ENCODE results near the gene PSKH1.

The PSKH1 gene

GRCh38 chr16:67868290-67868689, 24.8 kb upstream of the PSKH1 start:
- DNase-seq (ENCODE audit: low read depth): no peak

DNA sequence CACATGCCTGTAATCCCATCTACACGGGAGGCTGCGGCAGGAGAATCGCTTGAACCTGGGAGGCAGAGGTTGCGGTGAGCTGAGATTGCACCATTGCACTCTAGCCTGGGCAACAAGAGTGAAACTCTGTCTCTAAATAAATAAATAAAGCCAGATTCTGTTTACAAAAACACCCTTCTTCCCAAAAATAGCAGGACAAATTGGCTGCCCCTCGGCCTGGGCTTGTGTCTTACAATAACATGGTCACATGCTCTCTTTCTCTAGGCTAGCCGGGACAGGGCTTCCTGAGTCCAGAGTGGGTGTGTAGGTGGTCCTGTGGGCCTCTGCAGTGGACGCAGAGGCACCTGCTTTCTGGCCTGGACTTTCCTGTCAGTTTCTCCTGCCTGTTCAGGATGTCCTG, 23.4 kb upstream of the PSKH1 start:
- DNase-seq (ENCODE audit: low read depth): no peak

GRCh38 chr16:67871256-67871655, 21.8 kb upstream of the PSKH1 start:
- DNase-seq (ENCODE audit: low read depth): no peak

GRCh38 chr16:67872131-67872630, 20.9 kb upstream of the PSKH1 start:
- no peak for DNase-seq (ENCODE audit: low read depth)

- no peak for DNase-seq (ENCODE audit: low read depth)
These were observed 20.2 kb upstream of the PSKH1 start, which contains the start of gene EDC4 for GRCh38 chr16:67872631-67873434. Gene EDC4 (plus strand): TSS chr16:67873052. CDS start chr16:67873262, 210 bp downstream.

- no peak for DNase-seq (ENCODE audit: low read depth)
These were observed 19.4 kb upstream of the PSKH1 start for GRCh38 chr16:67873435-67874370.

GRCh38 chr16:67874372-67874771, 18.7 kb upstream of the PSKH1 start:
- no peak for DNase-seq (ENCODE audit: low read depth)

DNA sequence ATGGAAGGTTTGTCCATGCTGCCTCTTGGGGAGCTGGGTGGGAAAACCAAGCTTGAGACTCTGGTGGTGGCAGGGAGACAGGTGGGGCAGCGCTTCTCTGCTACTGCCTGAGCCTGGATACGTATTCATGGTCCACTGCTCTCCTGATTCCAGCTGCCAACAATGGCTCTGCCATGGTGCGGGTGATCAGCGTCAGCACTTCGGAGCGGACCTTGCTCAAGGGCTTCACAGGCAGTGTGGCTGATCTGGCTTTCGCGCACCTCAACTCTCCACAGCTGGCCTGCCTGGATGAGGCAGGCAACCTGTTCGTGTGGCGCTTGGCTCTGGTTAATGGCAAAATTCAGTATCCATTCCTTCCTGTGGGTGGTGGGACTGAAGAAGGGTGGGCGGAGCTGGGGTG, 16.0 kb upstream of the PSKH1 start:
- no peak for DNase-seq (ENCODE audit: low read depth)

- DNase-seq (ENCODE audit: low read depth): no peak
These were observed 14.8 kb upstream of the PSKH1 start for GRCh38 chr16:67878232-67878631.

GRCh38 chr16:67878846-67879245, 14.2 kb upstream of the PSKH1 start:
- DNase-seq (ENCODE audit: low read depth): no peak

- no peak for DNase-seq (ENCODE audit: low read depth)
These were observed 13.6 kb upstream of the PSKH1 start for GRCh38 chr16:67879462-67879861.

- no peak for DNase-seq (ENCODE audit: low read depth)
These were observed 13.1 kb upstream of the PSKH1 start for GRCh38 chr16:67879936-67880335.

GRCh38 chr16:67880584-67880983, 12.5 kb upstream of the PSKH1 start:
- DNase-seq (ENCODE audit: low read depth): no peak

- no peak for DNase-seq (ENCODE audit: low read depth)
These were observed 11.4 kb upstream of the PSKH1 start for GRCh38 chr16:67881621-67882161.

DNA sequence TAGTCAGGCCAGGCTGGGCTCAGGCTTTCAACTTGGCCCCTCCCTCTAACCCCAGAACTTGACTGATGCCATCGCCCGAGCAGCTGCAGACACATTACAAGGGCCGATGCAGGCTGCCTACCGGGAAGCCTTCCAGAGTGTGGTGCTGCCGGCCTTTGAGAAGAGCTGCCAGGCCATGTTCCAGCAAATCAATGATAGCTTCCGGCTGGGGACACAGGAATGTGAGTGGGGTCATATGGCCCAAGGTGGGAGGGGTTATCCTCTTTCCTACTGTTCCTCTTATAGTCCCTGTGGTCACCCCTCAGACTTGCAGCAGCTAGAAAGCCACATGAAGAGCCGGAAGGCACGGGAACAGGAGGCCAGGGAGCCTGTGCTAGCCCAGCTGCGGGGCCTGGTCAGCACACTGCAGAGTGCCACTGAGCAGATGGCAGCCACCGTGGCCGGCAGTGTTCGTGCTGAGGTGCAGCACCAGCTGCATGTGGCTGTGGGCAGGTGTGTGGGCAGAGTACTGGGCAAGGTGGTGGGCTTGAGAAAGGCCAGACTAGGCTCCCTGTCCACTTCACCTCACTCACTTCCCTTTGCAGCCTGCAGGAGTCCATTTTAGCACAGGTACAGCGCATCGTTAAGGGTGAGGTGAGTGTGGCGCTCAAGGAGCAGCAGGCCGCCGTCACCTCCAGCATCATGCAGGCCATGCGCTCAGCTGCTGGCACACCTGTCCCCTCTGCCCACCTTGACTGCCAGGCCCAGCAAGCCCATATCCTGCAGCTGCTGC, 10.5 kb upstream of the PSKH1 start:
- DNase-seq (ENCODE audit: low read depth): no peak

- DNase-seq (ENCODE audit: low read depth): no peak
These were observed 9.7 kb upstream of the PSKH1 start for GRCh38 chr16:67883146-67883871.

DNA sequence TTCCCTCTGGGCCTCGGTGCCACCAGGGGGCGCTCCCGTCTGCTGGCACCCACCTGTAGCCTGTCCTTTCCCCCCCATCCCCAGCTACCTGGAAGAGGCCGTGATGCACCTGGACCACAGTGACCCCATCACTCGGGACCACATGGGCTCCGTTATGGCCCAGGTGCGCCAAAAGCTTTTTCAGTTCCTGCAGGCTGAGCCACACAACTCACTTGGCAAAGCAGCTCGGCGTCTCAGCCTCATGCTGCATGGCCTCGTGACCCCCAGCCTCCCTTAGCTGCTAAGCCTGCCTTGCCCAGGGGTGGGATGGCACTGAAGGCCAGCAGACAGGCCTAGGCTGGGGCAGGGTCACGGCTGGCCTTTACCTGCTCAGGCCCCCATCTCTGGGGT, 9.2 kb upstream of the PSKH1 start:
- no peak for DNase-seq (ENCODE audit: low read depth)

DNA sequence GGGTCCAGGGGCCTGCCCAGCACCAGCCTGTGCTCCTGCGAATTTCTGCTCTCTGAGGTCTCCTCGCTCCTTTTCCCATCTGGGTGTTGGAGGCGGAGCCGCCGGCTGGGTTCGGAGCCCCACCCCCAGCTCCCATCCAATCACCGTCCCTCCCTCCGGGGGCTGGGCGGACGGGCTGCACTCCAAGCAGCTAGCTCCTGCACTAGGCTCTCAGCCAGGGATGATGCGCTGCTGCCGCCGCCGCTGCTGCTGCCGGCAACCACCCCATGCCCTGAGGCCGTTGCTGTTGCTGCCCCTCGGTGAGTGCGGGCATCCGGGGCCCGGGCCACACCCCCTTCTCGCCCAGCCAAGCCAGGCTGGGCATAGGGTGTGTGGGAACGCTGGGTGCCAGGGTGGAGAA, 8.4 kb upstream of the PSKH1 start, which contains the start of gene NRN1L:
Gene NRN1L, plus strand, starts transcription at position 202 of the 400 bp plus-strand sequence. Its CDS starts 19 bp downstream, at position 221.
- DNase-seq (ENCODE audit: low read depth): no peak

GRCh38 chr16:67885545-67885944, 7.5 kb upstream of the PSKH1 start:
- DNase-seq (ENCODE audit: low read depth): no peak

GRCh38 chr16:67885976-67886375, 7.1 kb upstream of the PSKH1 start:
- no peak for DNase-seq (ENCODE audit: low read depth)

DNA sequence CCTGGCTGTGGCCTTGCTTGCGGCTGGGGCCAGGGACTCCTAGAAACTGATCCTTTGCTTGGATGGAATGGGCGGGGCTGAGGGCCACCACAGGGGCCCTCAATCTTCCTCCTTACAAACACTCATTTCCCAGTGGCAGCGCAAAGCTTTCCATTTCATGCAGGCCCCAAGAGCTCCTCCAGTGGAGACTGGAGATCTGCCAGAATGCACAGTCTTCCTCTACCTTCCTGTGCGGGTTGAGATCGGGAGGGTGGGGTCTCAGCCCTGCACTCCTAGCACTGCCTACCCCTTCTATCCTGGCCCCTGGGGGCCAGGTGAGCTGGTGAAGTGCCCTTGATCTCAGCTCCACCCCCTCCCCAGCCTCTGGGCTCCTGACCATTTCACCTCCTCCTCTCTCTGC, 6.7 kb upstream of the PSKH1 start:
- no peak for DNase-seq (ENCODE audit: low read depth)

All from HS-27A (cell line).